GM19395 (cell line): Measurements from ENCODE around the gene RNF212.
"Not testable (repeated sequence)": the region's sequence is repeated elsewhere in the genome, so short reads cannot be mapped to it uniquely, and the experiment has no call there.

Experiments used
- ATAC-seq: cut with Tn5 transposase; IDR thresholded peaks from one replicate; pipeline ENCODE4 v1.9.1; 2021; ENCODE audit warnings: mild to moderate bottlenecking, moderate library complexity; ENCODE audit not compliant: unreplicated experiment

RNF212 gene

DNA sequence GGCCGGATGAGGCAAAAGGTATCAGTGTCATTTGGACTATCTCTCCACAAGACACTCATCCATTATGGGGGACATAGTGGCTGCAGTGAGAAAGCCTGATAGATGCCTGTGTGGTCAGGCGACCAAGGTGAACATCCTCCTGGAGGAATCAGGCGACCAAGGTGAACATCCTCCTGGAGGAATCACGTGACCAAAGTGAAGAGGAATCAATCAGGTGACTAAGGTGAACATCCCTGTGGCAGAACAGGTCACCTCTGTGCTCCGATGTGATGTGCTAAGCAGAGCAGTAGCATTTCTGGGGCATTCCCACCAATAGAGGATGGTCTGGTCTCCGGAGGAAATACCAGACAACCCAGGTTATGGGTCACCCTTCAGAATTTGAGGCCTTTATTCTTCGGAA, 44.0 kb downstream of the RNF212 start:
- no peak for ATAC-seq

DNA sequence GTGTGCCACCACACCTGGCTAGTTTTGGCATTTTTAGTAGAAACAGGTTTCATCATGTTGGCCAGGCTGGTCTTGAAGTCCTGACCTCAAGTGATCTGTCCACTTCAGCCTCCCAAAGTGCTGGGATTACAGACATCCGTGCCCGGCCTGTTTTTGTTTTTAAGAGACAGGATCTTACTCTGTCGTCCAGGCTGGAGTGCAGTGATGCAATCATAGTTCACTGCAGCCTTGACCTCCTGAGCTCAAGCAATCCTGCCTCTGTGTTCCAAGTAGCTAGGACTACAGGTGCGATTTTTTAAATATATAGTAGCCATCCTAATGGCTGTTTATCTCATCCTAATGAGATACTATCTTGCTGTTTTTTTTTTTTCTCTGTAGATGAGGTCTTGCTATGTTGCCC, 47.6 kb downstream of the RNF212 start:
- ATAC-seq, result no peak

DNA sequence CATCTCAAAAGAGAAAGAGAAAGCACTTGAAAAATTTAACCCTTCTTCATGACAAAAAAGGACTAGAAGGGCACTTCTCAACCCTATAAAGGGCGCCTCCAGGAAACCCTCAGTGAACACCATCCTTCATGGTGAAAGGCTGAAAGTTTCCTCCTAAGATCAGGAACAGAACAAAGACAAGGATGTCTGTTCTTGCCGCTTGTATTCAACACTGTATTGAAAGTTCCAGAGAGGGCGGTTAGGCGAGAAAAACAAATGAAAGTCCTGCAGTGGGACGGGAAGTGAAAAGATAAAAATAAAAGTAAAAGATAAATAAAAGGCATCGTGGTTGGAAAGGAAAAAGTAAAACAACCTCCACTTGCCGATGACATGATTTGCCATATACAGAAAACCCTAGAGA, 50.9 kb downstream of the RNF212 start:
- no peak for ATAC-seq

DNA sequence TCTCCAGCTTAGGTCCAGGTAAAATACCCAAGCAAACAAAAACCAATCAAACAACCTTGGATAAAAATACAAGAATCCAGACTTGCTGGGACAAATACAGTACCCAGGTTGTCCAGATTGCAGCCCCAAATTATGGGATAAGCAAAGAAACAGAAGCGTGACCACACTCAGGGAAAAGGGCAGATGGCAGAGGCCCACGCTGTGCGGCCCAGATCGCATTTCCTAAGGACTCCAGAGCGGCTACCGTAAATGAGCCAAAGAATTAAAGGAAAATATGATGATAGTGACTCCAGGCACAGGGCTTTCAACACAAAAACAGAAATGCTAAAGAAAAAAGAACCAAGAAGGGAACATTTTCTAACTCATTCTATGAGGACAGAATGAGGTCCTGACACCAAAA, 51.6 kb downstream of the RNF212 start:
- no peak for ATAC-seq

DNA sequence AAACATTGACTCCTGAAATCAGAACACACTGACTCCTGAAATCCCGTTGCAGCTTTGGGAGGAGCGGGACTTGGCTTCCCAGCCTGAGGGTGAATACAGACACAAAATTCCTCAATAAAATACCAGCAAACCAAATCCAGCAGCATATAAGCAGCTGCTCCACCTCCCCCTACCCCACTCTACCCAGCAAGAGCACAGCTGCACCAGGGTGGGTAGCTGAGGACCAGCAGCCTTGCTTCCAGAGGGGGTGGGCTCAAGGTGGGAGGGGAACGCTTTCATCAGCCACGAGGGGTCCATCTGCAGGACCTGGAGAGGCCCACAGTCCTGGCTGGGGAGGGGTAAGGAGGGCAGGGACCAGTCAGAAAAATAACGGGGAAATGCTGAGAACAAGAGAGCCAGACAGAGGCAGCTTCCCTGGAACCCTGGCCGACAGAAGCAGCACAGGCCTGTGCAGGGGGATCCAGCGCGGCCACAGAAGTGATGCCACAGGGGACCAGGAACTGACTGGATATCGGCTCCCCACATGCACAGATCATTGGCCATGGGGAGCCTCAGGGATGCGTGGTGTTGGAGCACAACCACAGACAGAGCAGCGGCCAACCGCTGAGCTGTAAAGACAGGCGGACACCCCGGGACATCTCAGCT, 52.2 kb downstream of the RNF212 start:
- ATAC-seq, result no peak

DNA sequence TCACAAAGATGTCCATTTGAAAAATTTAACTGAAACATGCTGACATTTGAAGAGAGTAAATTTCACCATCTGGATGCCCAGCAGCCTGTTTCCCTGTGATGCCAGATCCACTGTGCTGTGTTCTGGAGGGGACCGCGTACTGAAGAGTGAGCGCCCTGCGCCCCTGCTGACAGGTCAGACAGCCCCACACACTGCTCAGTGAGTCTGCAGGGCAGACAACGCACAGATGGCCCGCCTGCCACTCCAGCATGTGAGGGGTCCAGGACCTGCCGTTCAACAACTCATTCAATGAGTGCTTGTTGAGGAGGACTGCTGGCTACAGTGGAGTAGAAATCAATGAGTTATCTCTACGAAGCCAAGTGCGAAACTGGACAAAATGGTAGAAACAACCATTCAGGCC, 52.7 kb downstream of the RNF212 start:
- no peak for ATAC-seq

DNA sequence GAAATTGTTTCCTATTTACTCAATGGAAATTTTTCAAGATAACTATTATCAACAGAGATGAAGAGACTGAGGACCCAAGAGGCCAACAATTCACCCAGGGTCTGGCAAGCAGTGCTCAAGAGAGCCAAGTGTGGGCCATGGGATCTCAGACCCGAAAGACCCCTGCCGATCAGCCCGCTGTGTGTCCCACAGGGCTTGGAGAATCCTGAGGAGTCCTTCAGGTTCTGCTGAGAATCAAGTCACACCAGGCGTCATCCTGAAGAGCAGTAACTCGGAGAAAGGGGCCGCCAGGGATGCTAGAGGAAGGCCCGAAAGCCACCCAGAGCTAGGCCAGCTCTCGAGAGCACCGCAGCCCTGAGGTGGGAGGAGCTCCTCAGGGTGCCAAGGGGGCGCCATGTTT, 53.2 kb downstream of the RNF212 start:
- no peak for ATAC-seq

DNA sequence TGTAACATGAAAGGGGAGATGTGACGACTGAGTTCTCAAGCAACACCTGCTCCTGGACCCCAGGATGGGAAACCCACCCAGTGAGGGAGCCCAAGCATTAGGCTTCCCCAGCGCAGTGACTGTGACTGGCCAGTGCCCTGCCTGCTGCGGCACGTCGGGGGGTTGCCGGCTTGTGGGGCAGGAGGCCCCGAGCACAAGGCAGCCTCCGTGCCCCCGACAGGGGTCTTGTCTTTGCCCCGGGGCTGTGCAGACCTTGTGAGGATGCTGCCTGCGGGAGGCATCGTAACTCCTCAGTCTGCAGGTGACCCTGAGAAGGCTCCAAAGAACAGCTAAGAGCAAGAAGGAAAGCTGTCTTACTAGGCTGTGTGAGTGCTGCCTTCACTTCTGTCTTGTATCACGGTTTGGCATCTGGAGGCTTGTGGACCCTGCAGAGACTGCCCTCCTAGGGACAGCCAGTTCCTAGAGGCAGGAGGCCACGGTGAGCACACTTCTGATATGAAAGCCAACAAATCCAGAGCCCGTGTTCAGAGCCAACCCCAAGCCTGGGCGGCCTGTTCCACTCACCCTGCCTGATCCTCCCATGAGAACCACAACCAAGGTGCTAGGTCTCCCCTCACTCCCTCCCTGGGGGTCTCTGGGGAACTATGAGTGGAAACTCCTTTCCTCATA, 54.2 kb downstream of the RNF212 start:
- no peak for ATAC-seq

DNA sequence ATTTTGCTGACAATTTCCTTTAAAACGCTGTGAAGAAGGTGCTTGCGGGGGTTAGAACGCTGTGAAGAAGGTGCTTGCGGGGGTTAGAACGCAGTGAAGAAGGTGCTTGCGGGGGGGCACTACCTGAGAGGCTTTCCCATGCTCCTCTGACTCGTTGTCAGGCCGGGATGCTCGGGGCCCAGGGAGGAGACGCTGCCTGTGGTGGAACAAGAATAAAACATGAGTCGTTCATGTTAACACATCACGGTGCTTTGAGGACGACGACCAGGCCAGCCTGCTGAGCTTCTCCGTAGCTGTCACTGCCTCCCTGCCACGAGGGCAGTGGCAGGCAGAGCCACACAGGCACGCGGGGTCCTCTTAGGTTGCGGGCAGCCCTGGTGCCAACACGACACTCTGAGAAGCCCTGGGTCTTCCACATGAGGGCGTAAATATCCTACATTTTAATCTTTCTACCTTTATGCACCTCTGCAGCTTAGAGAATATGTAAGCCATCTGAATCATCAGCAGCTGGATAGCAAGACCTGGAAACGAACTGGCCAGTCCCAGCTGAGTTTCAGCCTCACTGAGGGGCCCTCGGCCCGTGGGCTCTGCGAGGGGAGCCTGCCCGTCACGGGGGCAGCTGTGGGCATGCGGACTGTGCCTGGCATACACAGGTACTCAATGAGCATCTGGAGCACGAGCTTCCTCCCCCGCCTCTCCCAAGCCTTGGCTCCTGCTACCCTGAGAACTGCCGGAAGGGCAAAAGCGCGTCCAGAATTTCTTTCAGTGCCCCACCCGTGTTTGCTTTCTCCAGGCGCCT, 55.0 kb downstream of the RNF212 start:
- no peak for ATAC-seq

DNA sequence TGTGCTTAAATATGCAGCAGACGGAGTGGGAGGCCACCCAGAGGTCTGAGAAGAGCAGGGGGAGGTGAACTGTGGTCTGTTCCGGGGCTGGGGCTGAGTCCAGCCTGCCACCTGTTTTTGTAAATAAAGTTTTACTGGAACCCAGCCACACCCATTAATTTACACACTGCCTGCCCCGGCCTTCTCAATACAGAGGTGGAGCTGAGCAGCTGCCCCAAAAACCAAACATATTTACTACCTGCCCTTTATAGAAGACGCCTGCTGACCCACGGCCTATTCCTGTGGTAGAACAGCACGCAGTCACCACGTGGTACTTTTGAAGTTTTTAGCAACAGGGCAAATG, 56.0 kb downstream of the RNF212 start:
- no peak for ATAC-seq

DNA sequence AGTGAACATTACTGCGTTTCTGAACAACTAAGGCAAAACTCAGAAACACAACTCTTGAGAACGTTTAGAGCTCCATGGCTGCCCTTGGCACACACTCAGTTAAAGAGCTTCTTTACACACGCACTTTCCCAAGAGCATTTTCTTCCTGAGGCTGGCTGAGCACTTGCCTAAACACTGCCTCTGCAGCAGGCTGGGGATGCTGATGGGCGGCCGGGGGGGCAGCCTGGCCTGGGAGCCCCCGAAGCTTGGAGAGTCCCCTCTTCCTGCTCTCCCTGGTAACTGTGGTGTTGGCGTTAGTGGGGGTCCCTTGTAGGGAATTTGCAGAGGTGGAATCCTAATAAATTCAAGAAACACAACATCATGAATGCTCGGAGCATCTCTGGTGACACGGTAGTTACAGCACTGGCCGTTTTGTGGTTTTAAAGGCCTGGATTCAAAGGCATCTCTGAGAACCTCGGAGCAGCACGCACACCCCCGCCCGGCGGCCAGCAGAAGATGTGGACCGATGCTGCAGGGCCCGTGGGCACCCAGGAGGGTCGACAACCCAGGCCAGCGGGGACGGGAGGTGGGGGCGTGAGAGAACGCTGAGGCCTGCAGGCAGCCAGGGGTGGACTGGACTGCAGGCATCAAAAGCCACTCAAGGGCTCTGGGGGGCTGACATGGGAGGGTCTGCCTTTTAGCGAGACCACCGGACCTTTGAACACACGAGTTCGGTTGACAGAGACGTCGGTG, 56.5 kb downstream of the RNF212 start:
- no peak for ATAC-seq

DNA sequence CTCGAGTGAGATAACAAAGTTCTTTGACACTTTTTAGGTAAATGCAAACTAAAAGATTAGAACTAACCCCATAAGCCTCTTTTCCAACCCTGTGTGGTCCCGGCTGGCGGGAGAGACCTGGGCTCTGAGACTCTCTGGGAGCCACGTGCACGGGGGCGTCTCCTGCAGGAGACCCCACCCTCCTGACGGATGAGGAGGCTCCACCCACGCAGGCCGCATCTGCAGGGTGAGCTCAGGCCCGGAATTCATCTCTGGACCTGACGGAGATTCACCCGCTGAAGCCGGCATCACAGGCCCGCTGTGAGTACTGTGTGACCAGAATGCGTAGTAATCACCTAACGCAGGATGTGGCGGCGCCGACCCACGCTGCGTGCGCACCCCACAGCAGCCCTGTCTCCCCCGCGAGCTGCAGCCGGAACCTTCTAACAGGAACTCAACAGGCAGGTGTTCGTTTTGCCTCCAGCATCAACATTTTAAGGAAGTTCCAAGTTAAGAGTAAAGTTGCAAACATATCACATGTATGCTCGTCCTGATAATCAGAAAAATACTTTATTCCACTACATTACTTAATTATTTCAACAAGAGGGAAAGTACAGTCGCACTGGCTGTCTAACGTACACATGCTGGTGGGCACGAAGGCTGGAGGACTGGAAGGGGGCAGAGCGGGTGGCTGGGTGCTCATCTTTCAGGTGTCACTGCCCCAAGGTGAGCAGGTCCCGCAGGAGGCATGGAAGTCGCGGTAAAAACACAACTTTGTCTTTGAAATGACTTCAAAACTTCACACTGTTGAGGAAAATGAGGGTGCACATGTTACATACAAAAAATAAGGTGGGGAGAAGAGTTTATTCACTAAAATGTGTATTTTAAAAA, 57.4 kb downstream of the RNF212 start:
- no peak for ATAC-seq

DNA sequence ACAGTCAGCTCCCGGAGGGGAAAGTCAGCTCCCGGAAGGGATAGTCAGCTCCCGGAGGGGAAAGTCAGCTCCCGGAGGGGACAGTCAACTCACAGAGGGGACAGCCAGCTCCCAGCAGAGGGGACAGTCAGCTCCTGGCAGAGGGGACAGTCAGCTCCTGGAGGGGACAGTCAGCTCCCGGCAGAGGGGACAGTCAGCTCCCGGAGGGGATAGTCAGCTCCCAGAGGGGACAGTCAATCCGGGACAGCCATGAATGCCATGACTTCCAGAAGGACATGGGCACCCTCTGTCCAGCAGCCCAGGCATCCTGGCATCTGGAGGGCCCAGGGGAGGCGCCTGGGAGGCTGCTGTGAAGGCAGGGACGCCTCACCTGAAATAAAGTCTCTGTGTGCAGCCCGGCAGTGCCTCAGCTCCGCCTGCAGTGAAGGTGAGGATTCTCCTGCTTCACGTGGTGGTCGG, 58.1 kb downstream of the RNF212 start:
- not testable (repeated sequence) for ATAC-seq

DNA sequence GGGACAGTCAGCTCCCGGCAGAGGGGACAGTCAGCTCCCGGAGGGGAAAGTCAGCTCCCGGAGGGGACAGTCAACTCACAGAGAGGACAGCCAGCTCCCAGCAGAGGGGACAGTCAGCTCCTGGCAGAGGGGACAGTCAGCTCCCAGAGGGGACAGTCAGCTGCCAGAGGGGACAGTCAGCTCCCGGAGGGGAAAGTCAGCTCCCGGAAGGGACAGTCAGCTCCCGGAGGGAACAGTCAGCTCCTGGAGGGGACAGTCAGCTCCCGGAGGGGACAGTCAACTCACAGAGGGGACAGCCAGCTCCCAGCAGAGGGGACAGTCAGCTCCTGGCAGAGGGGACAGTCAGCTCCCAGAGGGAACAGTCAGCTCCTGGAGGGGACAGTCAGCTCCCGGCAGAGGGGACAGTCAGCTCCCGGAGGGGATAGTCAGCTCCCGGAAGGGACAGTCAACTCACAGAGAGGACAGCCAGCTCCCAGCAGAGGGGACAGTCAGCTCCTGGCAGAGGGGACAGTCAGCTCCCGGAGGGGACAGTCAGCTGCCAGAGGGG, 58.6 kb downstream of the RNF212 start:
- not testable (repeated sequence) for ATAC-seq

DNA sequence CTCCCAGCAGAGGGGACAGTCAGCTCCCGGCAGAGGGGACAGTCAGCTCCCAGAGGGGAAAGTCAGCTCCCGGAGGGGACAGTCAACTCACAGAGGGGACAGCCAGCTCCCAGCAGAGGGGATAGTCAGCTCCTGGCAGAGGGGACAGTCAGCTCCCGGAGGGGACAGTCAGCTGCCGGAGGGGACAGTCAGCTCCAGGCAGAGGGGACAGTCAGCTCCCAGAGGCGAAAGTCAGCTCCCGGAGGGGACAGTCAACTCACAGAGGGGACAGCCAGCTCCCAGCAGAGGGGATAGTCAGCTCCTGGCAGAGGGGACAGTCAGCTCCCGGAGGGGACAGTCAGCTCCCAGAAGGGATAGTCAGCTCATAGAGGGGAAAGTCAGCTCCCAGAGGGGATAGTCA, 59.5 kb downstream of the RNF212 start:
- not testable (repeated sequence) for ATAC-seq

DNA sequence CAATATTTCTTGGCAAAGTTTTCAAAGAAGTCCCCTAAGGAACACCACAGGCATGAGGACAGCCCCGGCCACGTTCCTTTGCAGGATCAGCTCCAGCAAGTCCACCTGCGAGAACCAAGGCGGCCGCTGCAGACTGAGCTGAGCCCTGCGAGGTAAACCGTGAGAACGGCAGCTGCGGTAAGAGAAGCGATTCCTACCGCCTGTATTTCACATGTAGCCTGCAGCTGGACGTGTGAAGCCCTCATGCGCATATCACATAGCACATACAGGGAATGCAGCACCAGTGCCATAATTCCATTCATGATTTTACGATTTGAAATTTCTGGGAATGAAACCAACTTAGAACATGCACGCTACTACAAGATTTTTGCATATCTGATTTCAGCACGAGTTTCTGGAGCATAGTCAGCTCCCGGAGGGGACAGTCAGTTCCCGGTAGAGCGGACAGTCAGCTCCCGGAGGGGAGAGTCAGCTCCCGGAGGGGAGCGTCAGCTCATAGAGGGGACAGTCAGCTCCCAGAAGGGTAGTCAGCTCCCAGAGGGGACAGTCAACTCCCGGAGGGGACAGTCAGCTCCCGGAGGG, 60.2 kb downstream of the RNF212 start:
- ATAC-seq, result no peak

DNA sequence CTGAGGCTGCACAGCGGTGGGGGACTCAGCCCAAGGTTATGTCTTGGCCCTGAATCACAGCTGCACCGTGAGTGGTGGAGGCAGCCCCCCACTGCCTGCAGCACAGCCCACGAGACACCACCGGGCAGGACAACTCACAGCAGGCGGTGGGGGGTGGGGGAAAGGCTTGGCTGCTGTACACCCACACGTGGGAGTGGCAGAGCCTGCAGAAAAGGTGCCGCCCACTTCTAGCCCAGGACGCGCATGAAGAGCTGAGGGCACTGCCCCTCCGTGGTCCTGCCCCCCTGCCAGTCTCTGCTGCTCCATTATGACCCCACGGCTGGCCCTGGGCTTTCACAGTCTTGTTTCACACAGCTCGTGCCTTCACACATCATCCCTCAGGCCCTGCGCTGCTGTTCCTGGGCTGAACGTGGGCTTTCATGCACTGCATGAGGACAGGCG, 61.1 kb downstream of the RNF212 start:
- ATAC-seq, result no peak

DNA sequence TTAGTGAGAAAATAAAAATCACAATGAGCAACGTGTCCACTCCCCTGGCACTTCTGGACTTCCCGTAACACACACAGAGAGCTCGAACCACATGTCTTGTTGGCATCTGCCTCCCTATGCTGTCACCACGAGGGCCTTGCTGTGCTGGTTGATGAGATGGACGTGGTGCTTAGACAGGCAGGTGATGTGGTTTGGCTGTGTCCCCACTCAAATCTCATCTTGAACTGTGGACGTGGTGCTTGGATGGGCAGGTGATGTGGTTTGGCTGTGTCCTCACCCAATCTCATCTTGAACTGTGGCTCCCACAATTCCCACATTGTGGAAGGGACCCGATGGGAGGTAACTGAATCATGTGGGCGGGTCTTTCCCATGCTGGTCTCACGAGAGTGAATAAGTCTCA, 61.9 kb downstream of the RNF212 start:
- no peak for ATAC-seq

DNA sequence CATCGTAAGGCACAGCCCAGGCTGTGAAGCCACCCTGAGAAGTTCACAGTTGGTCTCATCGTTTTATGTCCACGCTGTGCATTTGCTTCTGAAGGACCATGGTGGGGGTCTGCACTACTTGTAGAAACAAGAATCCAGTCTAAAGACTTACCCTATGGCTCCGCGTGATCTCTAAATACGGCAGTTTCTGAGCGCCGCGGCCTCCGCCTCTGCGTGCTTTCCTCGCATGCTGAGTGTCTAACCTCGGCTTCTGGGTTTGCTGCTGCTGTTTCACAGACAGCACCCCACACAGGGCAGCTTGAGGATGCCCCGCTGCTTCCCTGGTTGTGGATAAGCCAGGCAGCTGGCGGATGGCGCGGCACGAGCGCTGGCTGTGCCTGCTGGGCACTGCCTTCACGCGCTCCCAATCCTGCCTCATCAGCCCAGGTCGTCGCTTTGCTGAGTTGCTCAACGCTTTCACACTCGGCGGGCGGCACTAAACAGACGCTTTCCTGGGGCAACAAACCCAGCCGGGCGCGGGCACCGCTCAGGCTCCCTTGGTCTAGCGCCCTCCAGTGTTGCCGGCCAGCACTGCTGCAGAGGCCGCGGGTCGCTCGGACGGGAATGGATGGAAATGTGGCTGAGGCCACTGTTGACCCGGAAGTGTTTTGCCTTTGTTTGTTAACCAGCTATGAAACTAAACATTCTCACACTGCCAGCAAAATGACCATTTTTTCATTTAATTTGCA, 62.7 kb downstream of the RNF212 start:
- ATAC-seq, result no peak
